Measurements from ENCODE around the gene RAB38.

RAB38 gene

GRCh38 chr11:88102598-88102934 lies 72.7 kb downstream of the RAB38 start:
- DNase-seq, result no peak

DNA sequence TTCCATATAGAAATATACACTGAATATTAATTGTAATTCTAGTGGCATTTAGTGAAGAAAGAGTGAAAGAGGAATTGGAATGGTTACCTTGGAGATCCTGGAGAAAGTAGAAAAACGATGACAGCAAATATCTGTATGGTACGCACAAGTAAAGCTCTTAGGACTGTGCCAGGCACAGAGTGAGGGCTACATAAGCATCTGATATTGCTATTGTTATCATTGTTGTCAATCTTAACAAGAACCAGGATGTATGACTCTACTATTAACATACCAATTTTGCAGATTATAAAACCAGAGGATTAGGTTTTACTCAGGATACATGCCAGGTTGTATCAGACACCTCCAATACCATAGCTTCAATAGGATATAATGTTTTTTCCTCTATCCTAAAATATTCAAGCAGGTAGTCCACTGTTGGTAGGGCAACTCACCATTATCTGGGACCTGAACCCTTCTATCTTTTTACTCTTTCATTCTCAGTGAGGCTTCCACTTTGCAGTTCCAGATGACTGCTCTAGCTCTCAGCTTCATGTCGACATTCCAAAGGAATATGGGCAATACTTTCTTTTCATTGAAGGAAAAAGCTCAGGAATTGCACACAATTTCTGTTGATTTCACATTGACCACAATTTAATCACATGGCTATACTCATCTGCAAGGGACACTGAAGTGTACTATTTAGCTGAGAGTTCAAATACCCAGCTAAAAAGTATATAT lies 73.2 kb downstream of the RAB38 start:
- no peak for DNase-seq

- no peak for DNase-seq
Measured at GRCh38 chr11:88100151-88100550, 75.1 kb downstream of the RAB38 start.

GRCh38 chr11:88098289-88098688 lies 77.0 kb downstream of the RAB38 start:
- no peak for DNase-seq

GRCh38 chr11:88089134-88089533 lies 86.1 kb downstream of the RAB38 start:
- DNase-seq, result no peak

DNA sequence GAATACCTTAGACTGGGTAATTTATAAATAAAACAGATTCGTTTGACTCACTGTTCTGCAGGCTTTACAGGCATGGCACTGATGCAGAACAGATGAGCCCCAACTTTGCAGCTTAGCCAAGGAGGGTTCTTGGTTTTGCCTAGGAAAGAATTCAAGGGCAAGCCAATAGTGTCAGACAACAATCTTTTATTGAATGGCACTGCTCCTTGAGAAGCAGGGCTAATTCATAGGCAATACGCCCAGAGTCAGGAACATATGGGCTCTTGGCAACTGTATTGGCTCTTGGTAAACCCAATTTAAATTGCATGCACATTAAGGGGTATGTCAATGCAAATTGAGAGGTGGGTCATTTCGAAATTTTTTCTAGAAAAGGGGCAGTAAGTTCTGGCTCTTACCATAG lies 87.9 kb downstream of the RAB38 start:
- no peak for DNase-seq

DNA sequence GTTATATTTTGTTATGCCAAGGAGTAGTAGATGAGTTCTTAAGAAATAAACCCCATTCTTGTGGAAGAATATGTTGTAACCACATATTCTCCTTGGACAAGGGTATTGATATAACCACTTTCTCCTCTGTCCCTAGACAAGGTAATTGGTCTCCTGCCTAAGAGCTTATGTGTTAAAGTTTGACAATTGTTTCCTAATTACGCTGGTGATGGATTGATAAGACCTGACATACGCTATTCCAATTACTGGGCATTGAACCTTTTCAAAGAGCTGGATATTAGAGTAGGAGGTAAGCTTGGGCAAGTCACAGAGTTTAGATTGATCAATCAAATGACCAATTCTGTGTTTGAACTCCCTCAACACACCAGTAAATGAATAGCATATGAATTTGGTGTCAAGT lies 88.9 kb downstream of the RAB38 start:
- no peak for DNase-seq

DNA sequence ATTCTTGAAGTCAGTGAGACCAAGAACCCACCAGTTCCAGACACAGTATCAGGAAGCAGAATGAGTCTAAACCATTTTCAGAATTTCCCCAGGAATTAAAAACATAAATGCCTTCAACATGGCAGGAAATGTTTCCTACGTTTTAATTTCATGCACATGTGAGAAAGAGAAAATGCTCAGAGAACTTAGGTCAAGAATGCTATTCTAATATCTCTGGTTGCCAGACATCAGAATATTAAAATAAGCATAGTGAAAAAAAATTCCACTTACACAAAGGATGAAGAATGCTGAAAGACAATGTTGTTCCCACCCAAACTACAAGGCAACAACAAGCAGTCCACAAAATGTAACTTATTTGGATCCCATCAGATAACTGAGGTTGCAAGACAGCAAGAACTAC lies 104.8 kb downstream of the RAB38 start:
- no peak for DNase-seq

GRCh38 chr11:88068848-88069554 lies 106.2 kb downstream of the RAB38 start:
- no peak for DNase-seq

GRCh38 chr11:88066090-88066489 lies 109.2 kb downstream of the RAB38 start:
- no peak for DNase-seq

DNA sequence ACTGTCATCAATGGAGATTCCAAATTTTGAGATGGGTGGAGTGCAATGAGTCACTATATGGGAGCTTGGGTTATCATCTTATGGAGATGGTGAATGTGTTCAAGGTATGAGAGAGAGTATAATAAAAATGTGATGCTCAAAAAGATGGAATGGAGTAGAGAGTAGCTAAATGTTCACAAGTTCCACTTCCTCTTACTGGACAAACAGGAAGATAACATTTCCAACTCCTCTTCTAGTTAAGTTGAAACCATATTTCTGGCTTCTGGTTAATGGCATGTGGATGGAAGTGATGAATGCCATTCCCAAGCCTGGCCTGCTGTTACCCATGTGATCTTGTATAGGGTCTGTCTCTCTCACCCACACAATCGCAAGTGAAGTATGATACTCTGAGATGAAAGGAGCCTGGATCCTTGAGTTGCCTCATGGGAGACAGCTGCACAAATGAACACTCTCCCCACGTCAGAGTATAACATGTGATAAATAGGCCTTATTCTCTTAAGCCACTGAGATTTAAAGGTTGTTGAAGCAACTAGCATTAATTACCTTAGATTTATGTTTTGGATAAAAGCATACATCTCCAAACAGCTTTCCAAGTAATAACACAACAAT lies 111.0 kb downstream of the RAB38 start:
- DNase-seq, result no peak

Data from NCI-H2081 (cell line).